ENCODE results near the gene RETREG3. TPM values are rescaled to one million over a fixed set of nuclear protein-coding genes. Genes with fewer than 3 reads are reported as not detected.

The RETREG3 gene
- total and polyA plus RNA-seq, 2 of the 13 experiments (the other 11 are each of a cell fraction or from before 2014, with no cell fraction given) = 47.0 to 55.8 TPM

DNA sequence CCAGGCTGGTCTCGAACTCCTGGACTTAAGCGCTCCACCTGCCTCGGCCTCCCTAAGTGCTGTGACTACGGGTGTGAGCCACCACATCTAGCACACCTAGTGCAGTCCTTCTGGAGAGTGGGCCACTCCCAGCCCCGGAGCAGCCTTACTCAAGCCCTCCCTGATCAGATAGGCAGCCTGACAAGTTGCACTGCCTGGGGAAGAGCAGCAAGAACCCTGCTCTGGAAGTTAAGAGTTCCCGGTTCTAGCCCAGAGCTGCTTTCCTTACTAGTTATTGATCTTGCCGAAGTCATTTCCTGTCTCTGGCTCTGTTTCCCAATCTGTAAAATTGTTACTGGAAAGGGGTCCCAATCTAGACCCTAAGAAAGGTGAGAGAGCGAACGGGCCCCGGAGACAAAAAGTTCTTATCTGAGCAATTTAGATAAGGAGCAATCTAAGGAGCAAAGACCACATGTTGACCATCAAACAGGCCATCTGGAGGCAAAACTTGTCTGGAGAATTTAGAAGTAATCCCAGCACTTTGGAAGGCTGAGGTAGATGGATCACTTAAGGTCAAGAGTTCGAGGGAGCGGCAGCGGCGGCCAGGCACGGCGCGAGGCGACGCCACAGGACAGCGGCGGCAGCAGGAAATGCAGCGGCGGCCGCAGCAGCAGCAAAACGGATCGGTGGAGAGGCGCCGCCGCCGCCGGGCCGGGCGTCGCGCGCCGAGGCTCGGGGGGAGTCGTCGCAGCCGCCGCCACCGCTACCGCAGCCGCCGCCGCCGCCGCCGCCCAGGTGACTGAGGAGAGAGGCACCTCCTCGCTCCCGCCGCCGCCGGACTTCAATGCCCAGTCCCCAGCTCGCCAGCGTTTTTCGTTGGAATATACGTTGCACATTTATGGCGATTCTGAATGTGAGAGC is 77.5 kb downstream of the RETREG3 start (continued):
- TF ChIP-seq ZNF407 (CRISPR knock-in tag; IDR thresholded peaks at IDR 0.05; ENCODE audit: not compliant biosample characterization) (no peak), NCOA1 (CRISPR knock-in tag; IDR thresholded peaks at IDR 0.05) (no peak)

Data from HepG2 (cell line).